Measurements from ENCODE around the gene HOXD11. TPM values are rescaled to one million over a fixed set of nuclear protein-coding genes. Genes with fewer than 3 reads are reported as not detected.

HOXD11 gene
- total and polyA plus RNA-seq, 2 of the 13 experiments (the other 11 are each of a cell fraction or from before 2014, with no cell fraction given), result not detected

DNA sequence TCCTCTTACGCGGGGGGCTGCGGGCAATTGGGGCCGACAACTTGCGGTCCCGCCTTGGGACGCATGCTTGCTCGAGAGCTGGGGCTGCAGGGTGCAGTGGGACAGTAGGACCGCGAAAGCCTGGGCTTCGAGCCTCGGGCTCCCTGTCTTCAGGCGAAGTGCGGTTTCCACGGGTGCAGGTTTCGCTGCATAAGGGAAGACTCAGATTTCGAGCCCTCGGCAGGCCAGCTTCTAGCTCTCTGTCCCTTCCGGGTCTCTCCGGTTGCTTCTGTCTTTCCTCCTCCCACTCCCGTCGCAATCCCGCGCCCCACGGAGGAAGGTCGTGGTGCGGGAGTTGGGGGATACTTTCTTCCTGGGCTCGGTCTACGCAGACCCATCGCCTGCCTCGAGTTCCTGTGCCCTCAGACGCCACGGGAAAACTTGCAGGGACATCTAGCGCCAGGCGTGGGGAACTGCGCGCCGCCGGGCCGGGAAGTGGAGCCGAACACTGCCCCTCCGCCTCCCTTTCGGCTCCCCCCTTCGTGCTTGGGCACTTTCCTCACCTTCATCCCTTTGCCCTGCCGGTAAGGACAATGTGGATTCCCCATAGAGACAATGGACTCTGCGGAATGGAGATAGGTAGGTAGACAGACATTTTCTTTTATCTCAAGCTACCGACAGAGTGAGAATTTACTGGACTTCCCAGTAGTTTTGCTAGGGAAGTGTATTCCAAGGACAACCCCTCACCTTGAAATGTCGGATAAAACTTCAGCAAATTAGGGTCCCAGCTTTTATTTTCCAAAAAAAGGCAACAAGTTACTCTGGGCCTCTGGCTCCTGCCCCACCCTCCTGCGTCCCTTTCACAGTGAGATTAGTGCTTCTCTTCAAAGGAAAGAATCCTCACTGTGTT lies 18.8 kb upstream of the HOXD11 start (continued):
- TF ChIP-seq, protein P1, sequence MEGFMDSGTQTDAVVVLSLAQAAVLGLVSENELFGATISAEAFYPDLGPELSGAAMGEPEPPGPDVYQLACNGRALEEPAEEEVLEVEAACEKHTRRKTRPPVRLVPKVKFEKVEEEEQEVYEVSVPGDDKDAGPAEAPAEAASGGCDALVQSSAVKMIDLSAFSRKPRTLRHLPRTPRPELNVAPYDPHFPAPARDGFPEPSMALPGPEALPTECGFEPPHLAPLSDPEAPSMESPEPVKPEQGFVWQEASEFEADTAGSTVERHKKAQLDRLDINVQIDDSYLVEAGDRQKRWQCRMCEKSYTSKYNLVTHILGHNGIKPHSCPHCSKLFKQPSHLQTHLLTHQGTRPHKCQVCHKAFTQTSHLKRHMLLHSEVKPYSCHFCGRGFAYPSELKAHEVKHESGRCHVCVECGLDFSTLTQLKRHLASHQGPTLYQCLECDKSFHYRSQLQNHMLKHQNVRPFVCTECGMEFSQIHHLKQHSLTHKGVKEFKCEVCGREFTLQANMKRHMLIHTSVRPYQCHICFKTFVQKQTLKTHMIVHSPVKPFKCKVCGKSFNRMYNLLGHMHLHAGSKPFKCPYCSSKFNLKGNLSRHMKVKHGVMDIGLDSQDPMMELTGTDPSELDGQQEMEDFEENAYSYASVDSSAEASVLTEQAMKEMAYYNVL (CRISPR knock-in tag; IDR thresholded peaks at IDR 0.05; ENCODE audit: borderline replicate concordance), result peak; percentile 72; the same call in 1 of the 2 replicates
- no peak for TF ChIP-seq CEBPB (IDR thresholded peaks at IDR 0.05; ENCODE audit: borderline replicate concordance, low read depth, low read length)
- TF ChIP-seq ZMAT3 (CRISPR knock-in tag; conservative IDR thresholded peaks at IDR 0.05), result peak; percentile 64; the same call in 1 of the 2 replicates
- 0 out of 2 replicates have a peak, but pooled peaks have one; percentile 43 for TF ChIP-seq YEATS4 (CRISPR knock-in tag; IDR thresholded peaks at IDR 0.05; ENCODE audit: borderline replicate concordance)
- TF ChIP-seq ZSCAN20 (CRISPR knock-in tag; IDR thresholded peaks at IDR 0.05; ENCODE audit: borderline replicate concordance), result no peak
- 0 out of 2 replicates have a peak, but pooled peaks have one; percentile 23 for TF ChIP-seq MED1 (CRISPR knock-in tag; IDR thresholded peaks at IDR 0.05)
- no peak for TF ChIP-seq EP300 (IDR thresholded peaks at IDR 0.05; ENCODE audit: low read depth in 2 of 2, low read length in 2 of 2)
- no peak for TF ChIP-seq EP300 (CRISPR knock-in tag; IDR thresholded peaks at IDR 0.05; ENCODE audit: borderline replicate concordance)
- TF ChIP-seq, protein P2, sequence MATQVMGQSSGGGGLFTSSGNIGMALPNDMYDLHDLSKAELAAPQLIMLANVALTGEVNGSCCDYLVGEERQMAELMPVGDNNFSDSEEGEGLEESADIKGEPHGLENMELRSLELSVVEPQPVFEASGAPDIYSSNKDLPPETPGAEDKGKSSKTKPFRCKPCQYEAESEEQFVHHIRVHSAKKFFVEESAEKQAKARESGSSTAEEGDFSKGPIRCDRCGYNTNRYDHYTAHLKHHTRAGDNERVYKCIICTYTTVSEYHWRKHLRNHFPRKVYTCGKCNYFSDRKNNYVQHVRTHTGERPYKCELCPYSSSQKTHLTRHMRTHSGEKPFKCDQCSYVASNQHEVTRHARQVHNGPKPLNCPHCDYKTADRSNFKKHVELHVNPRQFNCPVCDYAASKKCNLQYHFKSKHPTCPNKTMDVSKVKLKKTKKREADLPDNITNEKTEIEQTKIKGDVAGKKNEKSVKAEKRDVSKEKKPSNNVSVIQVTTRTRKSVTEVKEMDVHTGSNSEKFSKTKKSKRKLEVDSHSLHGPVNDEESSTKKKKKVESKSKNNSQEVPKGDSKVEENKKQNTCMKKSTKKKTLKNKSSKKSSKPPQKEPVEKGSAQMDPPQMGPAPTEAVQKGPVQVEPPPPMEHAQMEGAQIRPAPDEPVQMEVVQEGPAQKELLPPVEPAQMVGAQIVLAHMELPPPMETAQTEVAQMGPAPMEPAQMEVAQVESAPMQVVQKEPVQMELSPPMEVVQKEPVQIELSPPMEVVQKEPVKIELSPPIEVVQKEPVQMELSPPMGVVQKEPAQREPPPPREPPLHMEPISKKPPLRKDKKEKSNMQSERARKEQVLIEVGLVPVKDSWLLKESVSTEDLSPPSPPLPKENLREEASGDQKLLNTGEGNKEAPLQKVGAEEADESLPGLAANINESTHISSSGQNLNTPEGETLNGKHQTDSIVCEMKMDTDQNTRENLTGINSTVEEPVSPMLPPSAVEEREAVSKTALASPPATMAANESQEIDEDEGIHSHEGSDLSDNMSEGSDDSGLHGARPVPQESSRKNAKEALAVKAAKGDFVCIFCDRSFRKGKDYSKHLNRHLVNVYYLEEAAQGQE (IDR thresholded peaks at IDR 0.05; ENCODE audit: borderline replicate concordance in 1 of 2, low read depth in 1 of 2, low read length in 2 of 2), result no peak
- no peak for TF ChIP-seq NFYB (CRISPR knock-in tag; IDR thresholded peaks at IDR 0.05)
- TF ChIP-seq ZNF782 (CRISPR knock-in tag; IDR thresholded peaks at IDR 0.05; ENCODE audit: borderline replicate concordance), result no peak
- no peak for TF ChIP-seq IKZF1 (IDR thresholded peaks at IDR 0.05)
- TF ChIP-seq ZMYM3 (CRISPR knock-in tag; IDR thresholded peaks at IDR 0.05), result 0 out of 2 replicates have a peak, but pooled peaks have one; percentile 18
- TF ChIP-seq, protein P3, sequence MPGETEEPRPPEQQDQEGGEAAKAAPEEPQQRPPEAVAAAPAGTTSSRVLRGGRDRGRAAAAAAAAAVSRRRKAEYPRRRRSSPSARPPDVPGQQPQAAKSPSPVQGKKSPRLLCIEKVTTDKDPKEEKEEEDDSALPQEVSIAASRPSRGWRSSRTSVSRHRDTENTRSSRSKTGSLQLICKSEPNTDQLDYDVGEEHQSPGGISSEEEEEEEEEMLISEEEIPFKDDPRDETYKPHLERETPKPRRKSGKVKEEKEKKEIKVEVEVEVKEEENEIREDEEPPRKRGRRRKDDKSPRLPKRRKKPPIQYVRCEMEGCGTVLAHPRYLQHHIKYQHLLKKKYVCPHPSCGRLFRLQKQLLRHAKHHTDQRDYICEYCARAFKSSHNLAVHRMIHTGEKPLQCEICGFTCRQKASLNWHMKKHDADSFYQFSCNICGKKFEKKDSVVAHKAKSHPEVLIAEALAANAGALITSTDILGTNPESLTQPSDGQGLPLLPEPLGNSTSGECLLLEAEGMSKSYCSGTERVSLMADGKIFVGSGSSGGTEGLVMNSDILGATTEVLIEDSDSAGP (CRISPR knock-in tag; IDR thresholded peaks at IDR 0.05; ENCODE audit: borderline replicate concordance), result peak; percentile 83; the same call in 1 of the 2 replicates
- TF ChIP-seq, protein P4, sequence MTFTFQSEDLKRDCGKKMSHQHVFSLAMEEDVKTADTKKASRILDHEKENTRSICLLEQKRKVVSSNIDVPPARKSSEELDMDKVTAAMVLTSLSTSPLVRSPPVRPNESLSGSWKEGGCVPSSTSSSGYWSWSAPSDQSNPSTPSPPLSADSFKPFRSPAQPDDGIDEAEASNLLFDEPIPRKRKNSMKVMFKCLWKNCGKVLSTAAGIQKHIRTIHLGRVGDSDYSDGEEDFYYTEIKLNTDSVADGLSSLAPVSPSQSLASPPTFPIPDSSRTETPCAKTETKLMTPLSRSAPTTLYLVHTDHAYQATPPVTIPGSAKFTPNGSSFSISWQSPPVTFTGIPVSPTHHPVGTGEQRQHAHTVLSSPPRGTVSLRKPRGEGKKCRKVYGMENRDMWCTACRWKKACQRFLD (CRISPR knock-in tag; IDR thresholded peaks at IDR 0.05; ENCODE audit: borderline replicate concordance), result 0 out of 2 replicates have a peak, but pooled peaks have one; percentile 79
- TF ChIP-seq, protein P5, sequence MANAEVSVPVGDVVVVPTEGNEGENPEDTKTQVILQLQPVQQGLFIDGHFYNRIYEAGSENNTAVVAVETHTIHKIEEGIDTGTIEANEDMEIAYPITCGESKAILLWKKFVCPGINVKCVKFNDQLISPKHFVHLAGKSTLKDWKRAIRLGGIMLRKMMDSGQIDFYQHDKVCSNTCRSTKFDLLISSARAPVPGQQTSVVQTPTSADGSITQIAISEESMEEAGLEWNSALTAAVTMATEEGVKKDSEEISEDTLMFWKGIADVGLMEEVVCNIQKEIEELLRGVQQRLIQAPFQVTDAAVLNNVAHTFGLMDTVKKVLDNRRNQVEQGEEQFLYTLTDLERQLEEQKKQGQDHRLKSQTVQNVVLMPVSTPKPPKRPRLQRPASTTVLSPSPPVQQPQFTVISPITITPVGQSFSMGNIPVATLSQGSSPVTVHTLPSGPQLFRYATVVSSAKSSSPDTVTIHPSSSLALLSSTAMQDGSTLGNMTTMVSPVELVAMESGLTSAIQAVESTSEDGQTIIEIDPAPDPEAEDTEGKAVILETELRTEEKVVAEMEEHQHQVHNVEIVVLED (CRISPR knock-in tag; IDR thresholded peaks at IDR 0.05; ENCODE audit: borderline replicate concordance), result 0 out of 2 replicates have a peak, but pooled peaks have one; percentile 40
- TF ChIP-seq ZNF841 (CRISPR knock-in tag; IDR thresholded peaks at IDR 0.05; ENCODE audit: borderline replicate concordance), result no peak
